Neuronal stem cell (in vitro differentiated cells): ENCODE data around the gene OR4D1.

Experiments used
- DNase-seq: peaks from one replicate; pipeline ENCODE4 v3.0.0-alpha.2; 2013; ENCODE audit warnings: low spot score
- H2AFZ ChIP-seq: one replicate; pipeline ENCODE4 v1.6.1; 2013; ENCODE audit warnings: mild to moderate bottlenecking, low read length, inconsistent platforms
- H2AK5ac ChIP-seq: 2 replicates; pipeline ENCODE4 v1.6.1; 2013; ENCODE audit warnings: low read depth, mild to moderate bottlenecking, inconsistent platforms, low read length, moderate library complexity, mixed read lengths
- H2BK120ac ChIP-seq: 2 replicates; pipeline ENCODE4 v1.6.1; 2013; ENCODE audit warnings: low read depth, mild to moderate bottlenecking, inconsistent platforms, low read length, moderate library complexity, mixed read lengths
- H2BK12ac ChIP-seq: one replicate; pipeline ENCODE4 v1.6.1; 2013; ENCODE audit warnings: low read length, inconsistent platforms
- H2BK15ac ChIP-seq: 2 replicates; pipeline ENCODE4 v1.6.1; 2013; ENCODE audit warnings: mild to moderate bottlenecking, low read length, inconsistent platforms, mixed read lengths
- H2BK5ac ChIP-seq: one replicate; pipeline ENCODE4 v1.6.1; 2013; ENCODE audit warnings: inconsistent platforms, mild to moderate bottlenecking, low read length, moderate library complexity
- H3K14ac ChIP-seq: one replicate; pipeline ENCODE4 v1.6.1; 2013; ENCODE audit warnings: low read length, inconsistent platforms
- H3K18ac ChIP-seq: 2 replicates; pipeline ENCODE4 v1.6.1; 2013; ENCODE audit warnings: low read length, inconsistent platforms
- H3K23ac ChIP-seq: 2 replicates; pipeline ENCODE4 v1.6.1; 2013; ENCODE audit warnings: low read depth, mild to moderate bottlenecking, mixed read lengths, low read length, inconsistent platforms; ENCODE audit not compliant: poor library complexity
- H3K27ac ChIP-seq: replicated peaks from 3 replicates; pipeline ENCODE4 v1.5.1; 2013; ENCODE audit warnings: low read length, inconsistent platforms
- H3K27me3 ChIP-seq, 3 experiments: 2 replicates each; pipeline ENCODE4 v1.6.1; 2013; ENCODE audit warnings: low read length in 3 of 3, mild to moderate bottlenecking in 2 of 3, inconsistent platforms in 1 of 3, low read depth in 1 of 3, mixed read lengths in 1 of 3, moderate library complexity in 1 of 3; ENCODE audit not compliant: control insufficient read depth in 3 of 3, insufficient read depth in 3 of 3
- H3K36me3 ChIP-seq, 2 donors: replicated peaks in 1 of 2; 2 replicates each; pipeline ENCODE4 v1.6.1; 2013; ENCODE audit warnings: low read length in 2 of 2; ENCODE audit not compliant: control insufficient read depth in 2 of 2, insufficient read depth in 2 of 2
- H3K4ac ChIP-seq: 2 replicates; pipeline ENCODE4 v1.6.1; 2013; ENCODE audit warnings: inconsistent platforms, mild to moderate bottlenecking, low read length, moderate library complexity
- H3K4me1 ChIP-seq, 2 donors: 1 replicate in 1 of 2; 2 replicates in 1 of 2; pipeline ENCODE4 v1.6.1; 2013; ENCODE audit warnings: low read length in 2 of 2, low read depth in 1 of 2; ENCODE audit not compliant: control insufficient read depth in 2 of 2, insufficient read depth in 1 of 2
- H3K4me2 ChIP-seq: one replicate; pipeline ENCODE4 v1.6.1; 2013; ENCODE audit warnings: mild to moderate bottlenecking, low read length, inconsistent platforms; ENCODE audit not compliant: insufficient read depth, poor library complexity, severe bottlenecking
- H3K4me3 ChIP-seq, 2 donors: 2 replicates each; pipeline ENCODE4 v1.5.1; 2013; ENCODE audit warnings: low read length in 2 of 2, mild to moderate bottlenecking in 2 of 2, inconsistent platforms in 1 of 2, moderate library complexity in 1 of 2
- H3K79me1 ChIP-seq: one replicate; pipeline ENCODE4 v1.6.1; 2013; ENCODE audit warnings: low read depth, mild to moderate bottlenecking, inconsistent platforms, low read length, moderate library complexity
- H3K9ac ChIP-seq: one replicate; pipeline ENCODE4 v1.6.1; 2013; ENCODE audit warnings: mild to moderate bottlenecking, low read depth, low read length, inconsistent platforms; ENCODE audit not compliant: poor library complexity
- H3K9me3 ChIP-seq, 2 donors: replicated peaks in 1 of 2; 2 replicates each; pipeline versions ENCODE3 to v1.6.1; 2013; ENCODE audit warnings: low read length in 2 of 2, mild to moderate bottlenecking in 2 of 2, inconsistent platforms in 1 of 2, low read depth in 1 of 2, mixed read lengths in 1 of 2, moderate library complexity in 1 of 2; ENCODE audit not compliant: control insufficient read depth in 2 of 2, insufficient read depth in 1 of 2
- H4K8ac ChIP-seq: one replicate; pipeline ENCODE4 v1.6.1; 2013; ENCODE audit warnings: low read depth, mild to moderate bottlenecking, inconsistent platforms, low read length, moderate library complexity
- H4K91ac ChIP-seq: one replicate; pipeline ENCODE4 v1.6.1; 2013; ENCODE audit warnings: low read length, low read depth, mild to moderate bottlenecking, inconsistent platforms; ENCODE audit not compliant: poor library complexity
- WGBS, 2 donors: extraction: QIAGEN DNeasy Blood & Tissue Kit; methylation state at CpG; one replicate each; pipeline ENCODE4 v1.1.7; 2013; ENCODE audit warnings: missing lambda C conversion rate in 2 of 2, mixed read lengths in 1 of 2; ENCODE audit not compliant: insufficient read length in 2 of 2, insufficient replicate concordance in 1 of 2; ENCODE audit errors: extremely low coverage in 2 of 2; 5-methylcytosine and 5-hydroxymethylcytosine counted together

Gene OR4D1

GRCh38 chr17:58166682-58167081 is 18.5 kb downstream of the OR4D1 start, which contains the start of gene OR4D2:
Gene OR4D2, plus strand, starts transcription at chr17:58166982. Its CDS starts 2,674 bp downstream, at chr17:58169656.
- no peak within 1 kb of the TSS for H4K8ac ChIP-seq
- no peak within 1 kb of the TSS for H3K27ac ChIP-seq
- no peak within 1 kb of the TSS for H2BK12ac ChIP-seq
- H2BK15ac ChIP-seq = no peak within 1 kb of the TSS
- no peak within 1 kb of the TSS for H3K4me2 ChIP-seq
- no peaks in the 10 kb centered on the region for H3K9me3 ChIP-seq
- H2BK120ac ChIP-seq = no peak within 1 kb of the TSS
- no peaks in the 10 kb centered on the region for H3K36me3 ChIP-seq
- H2AK5ac ChIP-seq = no peak within 1 kb of the TSS
- no peak within 1 kb of the TSS for H2BK5ac ChIP-seq
- no peak within 1 kb of the TSS for H3K4me3 ChIP-seq
- DNase-seq = no peak
- H3K4ac ChIP-seq = no peak within 1 kb of the TSS
- H3K4me1 ChIP-seq = no peaks in the 10 kb centered on the region
- no peaks in the 10 kb centered on the region for H3K79me1 ChIP-seq
- H3K18ac ChIP-seq = no peak within 1 kb of the TSS
- no peak within 1 kb of the TSS for H2AFZ ChIP-seq
- WGBS, 2 donors = no CpG with 5 or more reads among the region's 6 CpGs
- peaks cover 0 to 48% (median 5%) of the 10 kb centered on the region in 3 experiments for H3K27me3 ChIP-seq
- H3K9ac ChIP-seq = no peak within 1 kb of the TSS
- H3K23ac ChIP-seq = no peak within 1 kb of the TSS
- H4K91ac ChIP-seq = no peak within 1 kb of the TSS
- H3K14ac ChIP-seq = no peak within 1 kb of the TSS

- Histone ChIP-seq H4K91ac (no peak overlapping the region), H3K79me1 (no peaks in the 10 kb centered on the region), H3K4me2 (no peak overlapping the region), H2BK15ac (no peak overlapping the region), H2BK12ac (no peak overlapping the region), H3K36me3 (no peaks in the 10 kb centered on the region), H3K27ac (no peak overlapping the region), H3K9me3 (no peaks in the 10 kb centered on the region), H2AFZ (no peak overlapping the region), H2AK5ac (no peak overlapping the region), H3K9ac (no peak overlapping the region), H2BK5ac (no peak overlapping the region), H3K14ac (no peak overlapping the region), H4K8ac (no peak overlapping the region), H3K27me3 (peaks cover 0 to 26% (median 7%) of the 10 kb centered on the region in 3 experiments), H3K4me3 (no peak overlapping the region), H3K4me1 (no peaks in the 10 kb centered on the region), H3K23ac (no peak overlapping the region), H3K4ac (no peak overlapping the region), H2BK120ac (no peak overlapping the region), H3K18ac (no peak overlapping the region)
- WGBS, 2 donors = no CpG with 5 or more reads among the region's 4 CpGs
- no peak for DNase-seq
These were observed 22.4 kb downstream of the OR4D1 start for GRCh38 chr17:58170622-58171021.

DNA sequence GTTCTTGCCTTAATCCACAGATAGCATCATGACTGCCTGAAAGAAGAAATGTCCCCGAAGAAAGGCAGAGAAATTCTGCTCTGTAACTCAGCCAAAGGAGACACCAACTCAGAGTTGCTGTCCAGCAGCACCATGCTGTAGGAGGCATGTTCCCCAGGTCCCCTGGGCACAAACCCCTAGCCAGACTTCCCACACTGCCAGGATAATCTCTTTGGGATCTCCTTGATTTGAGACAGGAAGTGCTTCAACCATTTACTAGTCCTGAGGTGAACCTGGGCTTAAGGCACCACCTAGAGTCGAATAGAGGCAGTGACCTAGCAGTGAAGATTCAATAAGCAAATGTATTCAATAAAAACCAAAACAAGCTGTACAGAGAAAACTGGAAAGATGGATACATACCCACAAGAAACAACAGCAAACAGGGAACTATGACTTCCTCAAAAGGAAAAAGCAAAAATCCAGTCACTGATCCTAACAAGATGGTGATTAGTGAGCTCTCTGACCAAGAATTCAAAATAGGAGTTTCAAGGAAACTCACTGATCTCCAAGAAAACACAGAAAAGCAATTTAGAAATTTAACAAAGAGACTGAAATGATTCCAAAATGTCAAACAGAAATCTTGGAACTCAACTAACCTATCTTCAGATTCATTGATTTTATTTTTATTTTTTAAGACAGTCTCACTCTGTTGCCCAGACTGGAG is 24.3 kb downstream of the OR4D1 start:
- H3K27me3 ChIP-seq = peaks cover 0 to 18% (median 5%) of the 10 kb centered on the region in 3 experiments
- H3K9ac ChIP-seq = no peak overlapping the region
- H4K8ac ChIP-seq = no peak overlapping the region
- no peak overlapping the region for H3K4ac ChIP-seq
- no peak overlapping the region for H2BK12ac ChIP-seq
- no peak overlapping the region for H2BK120ac ChIP-seq
- no peak overlapping the region for H2BK5ac ChIP-seq
- H3K79me1 ChIP-seq = no peaks in the 10 kb centered on the region
- H2AK5ac ChIP-seq = no peak overlapping the region
- H2BK15ac ChIP-seq = no peak overlapping the region
- H3K23ac ChIP-seq = no peak overlapping the region
- no CpG with 5 or more reads among the region's 2 CpGs for WGBS, 2 donors
- no peak overlapping the region for H3K27ac ChIP-seq
- no peak overlapping the region for H3K14ac ChIP-seq
- no peak overlapping the region for H3K4me2 ChIP-seq
- no peaks in the 10 kb centered on the region for H3K36me3 ChIP-seq
- H2AFZ ChIP-seq = no peak overlapping the region
- no peak overlapping the region for H3K18ac ChIP-seq
- DNase-seq = peak; percentile 6
- no peaks in the 10 kb centered on the region for H3K9me3 ChIP-seq
- no peak overlapping the region for H3K4me3 ChIP-seq
- no peaks in the 10 kb centered on the region for H3K4me1 ChIP-seq
- no peak overlapping the region for H4K91ac ChIP-seq

DNA sequence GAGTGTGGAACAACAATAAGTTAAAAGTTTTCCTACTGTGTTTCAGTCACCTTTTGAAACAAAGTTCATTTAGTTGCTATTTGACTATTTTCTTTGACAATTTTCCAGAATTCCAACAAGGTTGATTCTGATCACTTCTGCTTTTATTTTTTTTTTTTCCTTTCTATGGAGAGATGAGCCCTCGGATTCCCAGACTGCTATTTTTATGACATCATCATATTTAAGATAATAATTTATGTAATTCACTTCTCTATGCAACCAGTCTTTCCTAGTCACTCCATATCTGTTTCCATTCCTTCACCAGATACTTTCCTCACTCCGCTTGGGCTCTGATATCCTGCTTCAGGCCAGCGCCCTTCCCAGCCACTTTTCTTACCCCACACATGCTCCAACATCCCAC is 26.7 kb downstream of the OR4D1 start:
- no peak overlapping the region for H2BK5ac ChIP-seq
- no peak overlapping the region for H4K8ac ChIP-seq
- H3K79me1 ChIP-seq = no peaks in the 10 kb centered on the region
- H3K27ac ChIP-seq = no peak overlapping the region
- no peak overlapping the region for H3K4ac ChIP-seq
- H2BK15ac ChIP-seq = no peak overlapping the region
- H3K23ac ChIP-seq = no peak overlapping the region
- no peaks in the 10 kb centered on the region for H3K4me1 ChIP-seq
- H3K9ac ChIP-seq = no peak overlapping the region
- no peak overlapping the region for H4K91ac ChIP-seq
- DNase-seq = no peak
- H2BK12ac ChIP-seq = no peak overlapping the region
- H2BK120ac ChIP-seq = no peak overlapping the region
- H3K27me3 ChIP-seq = peaks cover 0 to 17% (median 5%) of the 10 kb centered on the region in 3 experiments
- peak overlapping the region in 1 of 2 donors; percentile 40 for H3K4me3 ChIP-seq
- no peak overlapping the region for H3K18ac ChIP-seq
- no peak overlapping the region for H3K14ac ChIP-seq
- no peak overlapping the region for H2AK5ac ChIP-seq
- H2AFZ ChIP-seq = no peak overlapping the region
- no peak overlapping the region for H3K4me2 ChIP-seq
- no peaks in the 10 kb centered on the region for H3K36me3 ChIP-seq
- no peaks in the 10 kb centered on the region for H3K9me3 ChIP-seq
- no CpG with 5 or more reads among the region's 3 CpGs for WGBS, 2 donors
